ENCODE results near the gene GPD2.

The GPD2 gene

GRCh38 chr2:156466739-156467405 lies 30.7 kb downstream of the GPD2 start:
- H3K79me2 ChIP-seq (ENCODE audit: insufficient read depth, low read length): no peaks in the 10 kb centered on the region

GRCh38 chr2:156470975-156471583 lies 34.9 kb downstream of the GPD2 start:
- Histone ChIP-seq H3K4me2 (ENCODE audit: insufficient read depth, low read length) (no peak overlapping the region), H3K79me2 (ENCODE audit: insufficient read depth, low read length) (no peaks in the 10 kb centered on the region), H3K36me3 (ENCODE audit: insufficient read depth, low read length) (no peaks in the 10 kb centered on the region), H3K9ac (ENCODE audit: low read depth, low read length) (no peak overlapping the region), H3K9me3 (ENCODE audit: insufficient read depth, low read length, severe bottlenecking) (no peaks in the 10 kb centered on the region), H2AFZ (ENCODE audit: low read depth, low read length) (no peak overlapping the region), H3K27ac (ENCODE audit: low read length) (no peak overlapping the region), H4K20me1 (ENCODE audit: insufficient read depth, low read length) (no peaks in the 10 kb centered on the region), H3K27me3 (ENCODE audit: insufficient read depth, low read length, poor library complexity) (no peaks in the 10 kb centered on the region), H3K4me3 (ENCODE audit: low read depth in 1 of 2, low read length in 2 of 2) (no peak overlapping the region), H3K4me1 (ENCODE audit: insufficient read depth, low read length) (no peaks in the 10 kb centered on the region)
- no peak for ATAC-seq (ENCODE audit: insufficient read depth, low read depth)
- no peak for DNase-seq
- TF ChIP-seq EZH2 (IDR thresholded peaks at IDR 0.05; ENCODE audit: borderline replicate concordance, low read depth, low read length, severe bottlenecking) (no peak), CTCF (IDR thresholded peaks at IDR 0.05; ENCODE audit: borderline replicate concordance, extremely low read depth, low read length, poor library complexity, severe bottlenecking) (no peak)

More at GRCh38 chr2:156466739-156467405, 30.7 kb downstream of the GPD2 start:
- Histone ChIP-seq H3K36me3 (ENCODE audit: insufficient read depth, low read length) (no peaks in the 10 kb centered on the region), H3K27me3 (ENCODE audit: insufficient read depth, low read length, poor library complexity) (no peaks in the 10 kb centered on the region), H3K4me3 (ENCODE audit: low read depth in 1 of 2, low read length in 2 of 2) (no peak overlapping the region), H3K9ac (ENCODE audit: low read depth, low read length) (no peak overlapping the region), H2AFZ (ENCODE audit: low read depth, low read length) (no peak overlapping the region), H4K20me1 (ENCODE audit: insufficient read depth, low read length) (no peaks in the 10 kb centered on the region), H3K4me1 (ENCODE audit: insufficient read depth, low read length) (no peaks in the 10 kb centered on the region), H3K9me3 (ENCODE audit: insufficient read depth, low read length, severe bottlenecking) (no peaks in the 10 kb centered on the region), H3K4me2 (ENCODE audit: insufficient read depth, low read length) (no peak overlapping the region), H3K27ac (ENCODE audit: low read length) (no peak overlapping the region)
- no peak for DNase-seq
- ATAC-seq (ENCODE audit: insufficient read depth, low read depth): no peak
- TF ChIP-seq EZH2 (IDR thresholded peaks at IDR 0.05; ENCODE audit: borderline replicate concordance, low read depth, low read length, severe bottlenecking) (no peak), CTCF (IDR thresholded peaks at IDR 0.05; ENCODE audit: borderline replicate concordance, extremely low read depth, low read length, poor library complexity, severe bottlenecking) (no peak)

GRCh38 chr2:156471762-156472161 lies 35.6 kb downstream of the GPD2 start:
- DNase-seq (no peak), ATAC-seq (ENCODE audit: insufficient read depth, low read depth) (no peak)
- no peak for TF ChIP-seq EZH2 (IDR thresholded peaks at IDR 0.05; ENCODE audit: borderline replicate concordance, low read depth, low read length, severe bottlenecking)
- no peak for TF ChIP-seq CTCF (IDR thresholded peaks at IDR 0.05; ENCODE audit: borderline replicate concordance, extremely low read depth, low read length, poor library complexity, severe bottlenecking)
- Histone ChIP-seq H3K4me1 (ENCODE audit: insufficient read depth, low read length) (no peaks in the 10 kb centered on the region), H4K20me1 (ENCODE audit: insufficient read depth, low read length) (no peaks in the 10 kb centered on the region), H3K9ac (ENCODE audit: low read depth, low read length) (no peak overlapping the region), H3K27ac (ENCODE audit: low read length) (no peak overlapping the region), H2AFZ (ENCODE audit: low read depth, low read length) (no peak overlapping the region), H3K4me2 (ENCODE audit: insufficient read depth, low read length) (no peak overlapping the region), H3K79me2 (ENCODE audit: insufficient read depth, low read length) (no peaks in the 10 kb centered on the region), H3K36me3 (ENCODE audit: insufficient read depth, low read length) (no peaks in the 10 kb centered on the region), H3K4me3 (ENCODE audit: low read depth in 1 of 2, low read length in 2 of 2) (no peak overlapping the region), H3K27me3 (ENCODE audit: insufficient read depth, low read length, poor library complexity) (no peaks in the 10 kb centered on the region), H3K9me3 (ENCODE audit: insufficient read depth, low read length, severe bottlenecking) (no peaks in the 10 kb centered on the region)

Measured in DND-41 (cell line).